Panc1 (cell line): ENCODE results near the gene OXCT1. TPM values are rescaled to one million over a fixed set of nuclear protein-coding genes. Genes with fewer than 3 reads are reported as not detected.

Experiments used
- ATAC-seq: fragments of 200-7000 bp; cut with Tn5 transposase; 2 replicates; pipeline ENCODE4 v1.9.1; 2020; ENCODE audit warnings: mild to moderate bottlenecking, moderate library complexity
- BruUV-seq: library from RNA; stranded (reverse); fragments of 400-500 nt; replicated peaks from 2 replicates; lab custom pipeline; 2021; lab: Mats Ljungman, UMichigan
- CTCF ChIA-PET: fragments of 300-600 bp; sonication (Branson Sonifier 250); formaldehyde crosslinking; loops from one replicate; lab custom pipeline; 2022; ENCODE audit warnings: antibody characterized with exemption; lab: Charles Lee
- POLR2A ChIA-PET: fragments of 300-600 bp; sonication (Branson Sonifier 250); formaldehyde crosslinking; loops from one replicate; lab custom pipeline; 2022; ENCODE audit warnings: antibody characterized with exemption; lab: Charles Lee
- DNase-seq: peaks from one replicate; pipeline ENCODE4 v3.0.0-alpha.2; 2010; ENCODE audit warnings: low read depth, low spot score
- H3K27ac ChIP-seq: 2 replicates; pipeline ENCODE4 v1.5.1; 2011; ENCODE audit warnings: mild to moderate bottlenecking, low read length, inconsistent platforms
- H3K27me3 ChIP-seq: fragments of 200-500 bp; sonication (Bioruptor generic); 2 replicates; pipeline ENCODE4 v1.6.0; 2014; ENCODE audit warnings: low read length, inconsistent platforms; ENCODE audit not compliant: control insufficient read depth, insufficient read depth
- H3K36me3 ChIP-seq: fragments of 200-500 bp; sonication (Bioruptor generic); 2 replicates; pipeline ENCODE4 v1.5.1; 2014; ENCODE audit warnings: inconsistent platforms, mild to moderate bottlenecking, low read length, moderate library complexity; ENCODE audit not compliant: control insufficient read depth, insufficient read depth
- H3K4me1 ChIP-seq: 2 replicates; pipeline ENCODE4 v1.5.1; 2011; ENCODE audit warnings: inconsistent platforms, mild to moderate bottlenecking, low read length, moderate library complexity; ENCODE audit not compliant: control insufficient read depth, insufficient read depth
- H3K4me3 ChIP-seq, 2 experiments: 2 replicates each; pipeline ENCODE4 v1.5.1; 2011 to 2012; ENCODE audit warnings: low read depth in 2 of 2, low read length in 2 of 2, mild to moderate bottlenecking in 2 of 2, inconsistent platforms in 1 of 2, moderate library complexity in 1 of 2
- H3K9me3 ChIP-seq: fragments of 200-500 bp; sonication (Bioruptor generic); 2 replicates; pipeline ENCODE4 v1.5.1; 2014; ENCODE audit warnings: low read depth, mild to moderate bottlenecking, inconsistent platforms, low read length, moderate library complexity; ENCODE audit not compliant: control insufficient read depth, insufficient read depth
- POLR2AphosphoS5 ChIP-seq: IDR thresholded peaks from 2 replicates; pipeline ENCODE4 v1.6.1; 2012; ENCODE audit warnings: mild to moderate bottlenecking, low read depth, low read length, moderate library complexity
- SIN3A ChIP-seq: IDR thresholded peaks from 2 replicates; pipeline ENCODE4 v1.6.1; 2012; ENCODE audit warnings: low read depth, mild to moderate bottlenecking, low read length, moderate library complexity, borderline replicate concordance; ENCODE audit not compliant: insufficient read depth
- TCF7L2 ChIP-seq: IDR thresholded peaks from 2 replicates; pipeline ENCODE4 v1.6.1; 2011; ENCODE audit warnings: mild to moderate bottlenecking, low read depth, low read length, inconsistent platforms
- in situ Hi-C: cut with HindIII; loops from 2 replicates; pipeline ENCODE4 v1.10.0; 2016; ENCODE audit warnings: low sequenced_read_pairs, low pct_unique_long_range_greater_than_20kb
- intact Hi-C: fragments of 100-400 bp; cut with micrococcal nuclease; formaldehyde crosslinking; loops from one replicate; pipeline ENCODE4 v1.10.0; 2022; ENCODE audit not compliant: unreplicated experiment
- total RNA-seq: library from RNA; stranded (reverse); gene quantifications from one replicate; pipeline ENCODE4 v1.2.1, GENCODE V29; 2021; ENCODE audit not compliant: unreplicated experiment
- TF ChIP-seq, protein P1 (sequence below), 2 experiments: IDR thresholded peaks; 2 replicates each; pipeline ENCODE4 v1.6.1; 2011 to 2012; ENCODE audit warnings: low read depth in 2 of 2, control low read depth in 1 of 2, low read length in 1 of 2, mild to moderate bottlenecking in 1 of 2, moderate library complexity in 1 of 2; ENCODE audit not compliant: insufficient read depth in 1 of 2
- TF ChIP-seq, protein P2 (sequence below): fragments of 450-650 bp; IDR thresholded peaks from 2 replicates; pipeline ENCODE4 v1.5.1; 2017; ENCODE audit warnings: mild to moderate bottlenecking

Gene OXCT1
- total RNA-seq, 1 experiment from 2014 or later: 10.5 TPM

DNA sequence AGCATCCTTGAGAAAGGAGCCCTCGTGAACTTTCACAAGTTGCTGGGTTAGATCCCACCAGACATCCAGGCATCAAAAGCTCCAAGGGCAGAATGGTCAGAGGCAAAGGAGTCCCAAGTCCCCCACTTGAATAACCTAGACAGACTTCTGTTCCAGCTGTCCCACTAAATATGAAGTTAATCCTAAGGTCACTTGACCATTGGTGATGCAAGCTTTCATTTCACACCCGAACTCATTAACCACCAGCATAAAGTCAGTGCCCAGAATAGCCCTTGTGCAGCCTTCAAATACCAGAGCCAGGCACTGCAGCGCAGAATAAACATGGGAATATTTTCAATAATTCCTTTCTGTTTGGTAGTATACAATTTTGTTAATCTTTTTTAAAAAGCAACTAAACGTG, 28.9 kb downstream of the OXCT1 start:
- H3K27ac ChIP-seq: no peak overlapping the region
- H3K27me3 ChIP-seq: no peaks in the 10 kb centered on the region
- in situ Hi-C loops: no loop called here
- no peaks in the 10 kb centered on the region for H3K4me1 ChIP-seq
- ChIA-PET CTCF (no interaction called here), POLR2A (no interaction called here)
- ATAC-seq (no peak), DNase-seq (no peak)
- no TSS peak for BruUV-seq
- H3K36me3 ChIP-seq: no peaks in the 10 kb centered on the region; the same call in 1 of the 2 replicates
- no peak for TF ChIP-seq SIN3A
- TF ChIP-seq TCF7L2: no peak
- TF ChIP-seq POLR2AphosphoS5: no peak
- TF ChIP-seq, protein P1, sequence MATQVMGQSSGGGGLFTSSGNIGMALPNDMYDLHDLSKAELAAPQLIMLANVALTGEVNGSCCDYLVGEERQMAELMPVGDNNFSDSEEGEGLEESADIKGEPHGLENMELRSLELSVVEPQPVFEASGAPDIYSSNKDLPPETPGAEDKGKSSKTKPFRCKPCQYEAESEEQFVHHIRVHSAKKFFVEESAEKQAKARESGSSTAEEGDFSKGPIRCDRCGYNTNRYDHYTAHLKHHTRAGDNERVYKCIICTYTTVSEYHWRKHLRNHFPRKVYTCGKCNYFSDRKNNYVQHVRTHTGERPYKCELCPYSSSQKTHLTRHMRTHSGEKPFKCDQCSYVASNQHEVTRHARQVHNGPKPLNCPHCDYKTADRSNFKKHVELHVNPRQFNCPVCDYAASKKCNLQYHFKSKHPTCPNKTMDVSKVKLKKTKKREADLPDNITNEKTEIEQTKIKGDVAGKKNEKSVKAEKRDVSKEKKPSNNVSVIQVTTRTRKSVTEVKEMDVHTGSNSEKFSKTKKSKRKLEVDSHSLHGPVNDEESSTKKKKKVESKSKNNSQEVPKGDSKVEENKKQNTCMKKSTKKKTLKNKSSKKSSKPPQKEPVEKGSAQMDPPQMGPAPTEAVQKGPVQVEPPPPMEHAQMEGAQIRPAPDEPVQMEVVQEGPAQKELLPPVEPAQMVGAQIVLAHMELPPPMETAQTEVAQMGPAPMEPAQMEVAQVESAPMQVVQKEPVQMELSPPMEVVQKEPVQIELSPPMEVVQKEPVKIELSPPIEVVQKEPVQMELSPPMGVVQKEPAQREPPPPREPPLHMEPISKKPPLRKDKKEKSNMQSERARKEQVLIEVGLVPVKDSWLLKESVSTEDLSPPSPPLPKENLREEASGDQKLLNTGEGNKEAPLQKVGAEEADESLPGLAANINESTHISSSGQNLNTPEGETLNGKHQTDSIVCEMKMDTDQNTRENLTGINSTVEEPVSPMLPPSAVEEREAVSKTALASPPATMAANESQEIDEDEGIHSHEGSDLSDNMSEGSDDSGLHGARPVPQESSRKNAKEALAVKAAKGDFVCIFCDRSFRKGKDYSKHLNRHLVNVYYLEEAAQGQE (IDR thresholded peaks at IDR 0.05; ENCODE audit: insufficient read depth in 1 of 2, low read depth in 2 of 2, low read length in 1 of 2): no peak
- TF ChIP-seq, protein P2, sequence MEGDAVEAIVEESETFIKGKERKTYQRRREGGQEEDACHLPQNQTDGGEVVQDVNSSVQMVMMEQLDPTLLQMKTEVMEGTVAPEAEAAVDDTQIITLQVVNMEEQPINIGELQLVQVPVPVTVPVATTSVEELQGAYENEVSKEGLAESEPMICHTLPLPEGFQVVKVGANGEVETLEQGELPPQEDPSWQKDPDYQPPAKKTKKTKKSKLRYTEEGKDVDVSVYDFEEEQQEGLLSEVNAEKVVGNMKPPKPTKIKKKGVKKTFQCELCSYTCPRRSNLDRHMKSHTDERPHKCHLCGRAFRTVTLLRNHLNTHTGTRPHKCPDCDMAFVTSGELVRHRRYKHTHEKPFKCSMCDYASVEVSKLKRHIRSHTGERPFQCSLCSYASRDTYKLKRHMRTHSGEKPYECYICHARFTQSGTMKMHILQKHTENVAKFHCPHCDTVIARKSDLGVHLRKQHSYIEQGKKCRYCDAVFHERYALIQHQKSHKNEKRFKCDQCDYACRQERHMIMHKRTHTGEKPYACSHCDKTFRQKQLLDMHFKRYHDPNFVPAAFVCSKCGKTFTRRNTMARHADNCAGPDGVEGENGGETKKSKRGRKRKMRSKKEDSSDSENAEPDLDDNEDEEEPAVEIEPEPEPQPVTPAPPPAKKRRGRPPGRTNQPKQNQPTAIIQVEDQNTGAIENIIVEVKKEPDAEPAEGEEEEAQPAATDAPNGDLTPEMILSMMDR: no peak
- no peaks in the 10 kb centered on the region for H3K9me3 ChIP-seq
- intact Hi-C loops: loop anchor here (5.0 kb wide), 2 partner anchors 569 to 939 kb away; no protein-coding TSS in a partner anchor
- no peak overlapping the region for H3K4me3 ChIP-seq

DNA sequence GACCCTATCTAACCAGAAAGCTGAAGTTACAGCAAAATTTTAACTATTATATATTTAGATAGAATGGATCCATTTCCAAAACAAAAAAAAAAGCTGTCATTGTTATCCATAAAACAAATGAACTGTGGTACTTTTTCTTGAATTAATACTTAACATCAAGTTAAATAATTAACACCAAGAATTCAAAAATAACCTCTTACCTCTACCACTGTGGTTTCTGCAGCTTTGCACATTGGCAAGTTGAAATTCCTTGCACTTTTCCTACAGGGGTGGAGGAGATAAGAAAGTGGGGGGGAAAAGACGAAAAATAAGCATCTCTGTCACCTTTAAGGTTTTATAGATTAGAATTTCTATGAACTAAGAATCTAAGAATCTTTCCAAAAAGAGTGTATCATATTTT, 30.0 kb downstream of the OXCT1 start:
- in situ Hi-C loops (no loop called here), intact Hi-C loops (loop anchor here (5.0 kb wide), 2 partner anchors 568 to 938 kb away; no protein-coding TSS in a partner anchor)
- BruUV-seq: no TSS peak
- DNase-seq (no peak), ATAC-seq (no peak)
- no peaks in the 10 kb centered on the region for H3K9me3 ChIP-seq
- no peak overlapping the region for H3K27ac ChIP-seq
- TF ChIP-seq POLR2AphosphoS5: no peak
- TF ChIP-seq SIN3A: no peak
- TF ChIP-seq, protein P2: no peak
- TF ChIP-seq, protein P1 (IDR thresholded peaks at IDR 0.05; ENCODE audit: insufficient read depth in 1 of 2, low read depth in 2 of 2, low read length in 1 of 2): no peak
- TF ChIP-seq TCF7L2: no peak
- no peaks in the 10 kb centered on the region for H3K27me3 ChIP-seq
- H3K4me1 ChIP-seq: no peaks in the 10 kb centered on the region
- CTCF ChIA-PET: no interaction called here
- no peaks in the 10 kb centered on the region; the same call in 1 of the 2 replicates for H3K36me3 ChIP-seq
- POLR2A ChIA-PET: no interaction called here
- H3K4me3 ChIP-seq: no peak overlapping the region
